SK-N-SH (cell line): ENCODE measurements around the gene MAP2K5. TPM values are rescaled to one million over a fixed set of nuclear protein-coding genes. Genes with fewer than 3 reads are reported as not detected.

Experiments used
- FOXJ3 ChIP-seq: sonication (generic); formaldehyde crosslinking; IDR thresholded peaks from 2 replicates; pipeline ENCODE4 v1.5.1; 2020; ENCODE audit warnings: mild to moderate bottlenecking, missing genetic modification reagents
- polyA plus RNA-seq, 3 experiments: library from polyadenylated mRNA; depleted of rRNA; stranded (reverse); fragments of >200 nt; gene quantifications; 2 replicates each; pipeline ENCODE4 v1.2.3, GENCODE V29; 2012
- small RNA-seq, 7 experiments: library from RNA; depleted of rRNA; stranded (forward); fragments of <200 nt; gene quantifications; one replicate each; pipeline ENCODE3, GENCODE V24; 2012

The MAP2K5 gene
- polyA plus RNA-seq, 1 of the 3 experiments (the other 2 are of a cell fraction) = 6.2 TPM

DNA sequence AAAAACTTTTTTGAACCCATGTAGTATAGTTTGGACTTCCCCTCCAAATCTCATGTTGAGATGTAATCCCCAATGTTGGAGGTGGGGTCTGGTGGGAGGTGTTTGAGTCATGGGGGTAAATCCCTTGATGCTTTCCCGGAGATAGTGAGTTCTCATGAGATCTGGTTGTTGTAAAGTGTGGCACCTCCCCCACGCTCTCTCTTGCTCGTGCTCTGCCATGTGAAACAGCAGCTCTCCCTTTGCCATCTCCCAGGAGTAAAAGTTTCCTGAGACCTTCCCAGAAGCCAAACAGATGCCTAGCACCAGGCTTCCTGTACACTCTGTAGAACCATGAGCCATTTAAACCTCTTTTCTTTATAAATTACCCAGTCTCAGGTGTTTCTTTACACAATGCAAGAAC, 313.3 kb downstream of the MAP2K5 start (continued):
- no peak for TF ChIP-seq FOXJ3 (CRISPR knock-in tag)

Small RNAs within 50 kb of the gene (small RNA-seq; reads per million reads assigned to genes)
- gene RNU6-1 = 0.19 to 7.8 (median 0.43) reads per million in 7 experiments

Other genes starting within 250 kb of the MAP2K5 start
- gene C15orf61, start 21.6 kb upstream of the MAP2K5 start, polyA plus RNA-seq (2012; rRNA removed) = 2.9 and 4.0 TPM in 2 replicates